Smooth muscle cell of the coronary artery (primary cell): Measurements from ENCODE around the gene LEF1. TPM values are rescaled to one million over a fixed set of nuclear protein-coding genes. Genes with fewer than 3 reads are reported as not detected.

Experiments used
- total RNA-seq: library from RNA; depleted of rRNA; stranded (reverse); fragments of >200 nt; gene quantifications from 2 replicates; pipeline ENCODE4 v1.2.3, GENCODE V29; 2014; ENCODE audit warnings: low replicate concordance

LEF1 gene
- not detected in 2 replicates for total RNA-seq

GRCh38 chr4:108168671-108169523 lies at the start of gene LEF1:
TSS of gene LEF1 (minus strand) at chr4:108168932. CDS start at chr4:108167767, 1,165 bp downstream.

Other genes starting within 250 kb of the LEF1 start
- 4.0 and 21.3 TPM in 2 replicates for gene CYP2U1, start 237.4 kb downstream of the LEF1 start, total RNA-seq
- gene HADH, start 179.0 kb downstream of the LEF1 start, total RNA-seq, result 4.4 and 6.0 TPM in 2 replicates